GM19324 (cell line): ENCODE results near the gene ZSCAN16.
A peak's percentile ranks its signal among the peaks of the same experiment; 100 is the strongest.

Experiments
- ATAC-seq: cut with Tn5 transposase; IDR thresholded peaks from one replicate; pipeline ENCODE4 v1.9.1; 2021; ENCODE audit warnings: mild to moderate bottlenecking, moderate library complexity; ENCODE audit not compliant: unreplicated experiment, low FRiP score

ZSCAN16 gene

GRCh38 chr6:28124971-28125353, 553 bp downstream of the ZSCAN16 start:
- ATAC-seq, result peak; percentile 10

- no peak for ATAC-seq
Observed at GRCh38 chr6:28125401-28125800, 992 bp downstream of the ZSCAN16 start.

- no peak for ATAC-seq
Observed at GRCh38 chr6:28134015-28134414, 9.6 kb downstream of the ZSCAN16 start.

GRCh38 chr6:28134716-28135115, 10.3 kb downstream of the ZSCAN16 start:
- ATAC-seq, result no peak

- ATAC-seq, result no peak
Observed at GRCh38 chr6:28135393-28135792, 11.0 kb downstream of the ZSCAN16 start.

- peak; percentile 67 for ATAC-seq
Observed at GRCh38 chr6:28136585-28137504, 12.4 kb downstream of the ZSCAN16 start.

GRCh38 chr6:28137505-28137981, 13.1 kb downstream of the ZSCAN16 start:
- no peak for ATAC-seq

- no peak for ATAC-seq
Observed at GRCh38 chr6:28139860-28140543, 15.6 kb downstream of the ZSCAN16 start.

GRCh38 chr6:28140616-28141015, 16.2 kb downstream of the ZSCAN16 start:
- no peak for ATAC-seq

- peak; percentile 85 for ATAC-seq
Observed at GRCh38 chr6:28141500-28142329, 17.3 kb downstream of the ZSCAN16 start, which contains the start of gene ZKSCAN8. Gene ZKSCAN8, plus strand, starts transcription at chr6:28141883. Its CDS starts 6,525 bp downstream, at chr6:28148408.

GRCh38 chr6:28142446-28142845, 18.0 kb downstream of the ZSCAN16 start:
- no peak for ATAC-seq

- ATAC-seq, result no peak
Observed at GRCh38 chr6:28145231-28145630, 20.8 kb downstream of the ZSCAN16 start.

- ATAC-seq, result no peak
Observed at GRCh38 chr6:28152531-28152930, 28.1 kb downstream of the ZSCAN16 start.

GRCh38 chr6:28153546-28153945, 29.1 kb downstream of the ZSCAN16 start:
- no peak for ATAC-seq

- ATAC-seq, result no peak
Observed at GRCh38 chr6:28154357-28154756, 29.9 kb downstream of the ZSCAN16 start.

GRCh38 chr6:28158318-28158717, 33.9 kb downstream of the ZSCAN16 start:
- no peak for ATAC-seq

- no peak for ATAC-seq
Observed at GRCh38 chr6:28159029-28159607, 34.7 kb downstream of the ZSCAN16 start.

- ATAC-seq, result no peak
Observed at GRCh38 chr6:28160233-28160632, 35.8 kb downstream of the ZSCAN16 start.

- ATAC-seq, result no peak
Observed at GRCh38 chr6:28161410-28162079, 37.1 kb downstream of the ZSCAN16 start.

GRCh38 chr6:28165563-28165962, 41.2 kb downstream of the ZSCAN16 start:
- no peak for ATAC-seq
